ENCODE measurements around the gene ARPC4.
A peak's percentile ranks its signal among the peaks of the same experiment; 100 is the strongest.

ARPC4 gene

GRCh38 chr3:9793161-9793781 is 389 bp downstream of the ARPC4 start:
- TF ChIP-seq CTCF (conservative IDR thresholded peaks at IDR 0.05; ENCODE audit: low read depth, low read length), result no peak
- peak overlapping the region; percentile 98 for H3K4me3 ChIP-seq (ENCODE audit: low read length)
- no peak for DNase-seq (ENCODE audit: low read depth)

GRCh38 chr3:9794400-9794799 is 1.5 kb downstream of the ARPC4 start:
- no peak overlapping the region for H3K4me3 ChIP-seq (ENCODE audit: low read length)
- DNase-seq (ENCODE audit: low read depth), result no peak
- TF ChIP-seq CTCF (conservative IDR thresholded peaks at IDR 0.05; ENCODE audit: low read depth, low read length), result no peak

GRCh38 chr3:9795207-9795606 is 2.3 kb downstream of the ARPC4 start:
- TF ChIP-seq CTCF (conservative IDR thresholded peaks at IDR 0.05; ENCODE audit: low read depth, low read length), result no peak
- H3K4me3 ChIP-seq (ENCODE audit: low read length), result no peak overlapping the region
- no peak for DNase-seq (ENCODE audit: low read depth)

GRCh38 chr3:9797196-9797945 is 4.5 kb downstream of the ARPC4 start:
- no peak for DNase-seq (ENCODE audit: low read depth)
- no peak overlapping the region for H3K4me3 ChIP-seq (ENCODE audit: low read length)

GRCh38 chr3:9800529-9800928 is 7.6 kb downstream of the ARPC4 start:
- no peak for DNase-seq (ENCODE audit: low read depth)
- TF ChIP-seq CTCF (conservative IDR thresholded peaks at IDR 0.05; ENCODE audit: low read depth, low read length), result peak; percentile 38
- H3K4me3 ChIP-seq (ENCODE audit: low read length), result no peak overlapping the region

More at GRCh38 chr3:9797196-9797945, 4.5 kb downstream of the ARPC4 start:
- TF ChIP-seq CTCF (conservative IDR thresholded peaks at IDR 0.05; ENCODE audit: low read depth, low read length), result no peak

GRCh38 chr3:9803494-9803893 is 10.6 kb downstream of the ARPC4 start:
- no peak for DNase-seq (ENCODE audit: low read depth)
- no peak overlapping the region for H3K4me3 ChIP-seq (ENCODE audit: low read length)
- no peak for TF ChIP-seq CTCF (conservative IDR thresholded peaks at IDR 0.05; ENCODE audit: low read depth, low read length)

GRCh38 chr3:9804996-9805395 is 12.1 kb downstream of the ARPC4 start:
- DNase-seq (ENCODE audit: low read depth), result no peak
- TF ChIP-seq CTCF (conservative IDR thresholded peaks at IDR 0.05; ENCODE audit: low read depth, low read length), result no peak
- H3K4me3 ChIP-seq (ENCODE audit: low read length), result no peak overlapping the region

Measured in retinal pigment epithelial cell (primary cell).